K562 (cell line): Measurements from ENCODE around the gene WDR45B. TPM values are rescaled to one million over a fixed set of nuclear protein-coding genes. Genes with fewer than 3 reads are reported as not detected.

Source experiments
- CBX2 ChIP-seq: fragments of 200-600 bp; sonication (generic); IDR thresholded peaks from one replicate; pipeline ENCODE4 v1.6.1; 2012; ENCODE audit warnings: mild to moderate bottlenecking, low read length, inconsistent platforms; ENCODE audit not compliant: insufficient read depth, poor library complexity, severe bottlenecking
- CEBPZ ChIP-seq: fragments of 150-350 bp; IDR thresholded peaks from 2 replicates; pipeline ENCODE4 v1.6.1; 2014; ENCODE audit warnings: low read depth, mild to moderate bottlenecking, low read length, borderline replicate concordance
- DPF2 ChIP-seq: fragments of 450-650 bp; IDR thresholded peaks from 2 replicates; pipeline ENCODE4 v1.6.1; 2016
- E2F6 ChIP-seq, 2 experiments: IDR thresholded peaks; 2 replicates each; pipeline ENCODE4 v1.6.1; 2011; ENCODE audit warnings: borderline replicate concordance in 1 of 2, control low read depth in 1 of 2, low read depth in 1 of 2, low read length in 1 of 2, mild to moderate bottlenecking in 1 of 2, mixed read lengths in 1 of 2, moderate library complexity in 1 of 2; ENCODE audit not compliant: insufficient read depth in 1 of 2, insufficient read length in 1 of 2, poor library complexity in 1 of 2, severe bottlenecking in 1 of 2; ENCODE audit errors: extremely low read depth in 1 of 2
- GTF2A2 ChIP-seq: IDR thresholded peaks from 2 replicates; pipeline ENCODE4 v1.6.1; 2016; ENCODE audit warnings: mild to moderate bottlenecking, missing genetic modification characterization, missing compliant biosample characterization
- HDAC6 ChIP-seq: IDR thresholded peaks from 2 replicates; pipeline ENCODE4 v1.6.1; 2012; ENCODE audit warnings: low read depth, mild to moderate bottlenecking, control low read depth, inconsistent platforms, low read length, moderate library complexity
- HLTF ChIP-seq: fragments of 450-650 bp; IDR thresholded peaks from 2 replicates; pipeline ENCODE4 v1.6.1; 2016
- HNRNPUL1 ChIP-seq: fragments of 200-400 bp; formaldehyde crosslinking; IDR thresholded peaks from 2 replicates; pipeline ENCODE4 v1.6.1; 2017; ENCODE audit warnings: low read length
- KAT8 ChIP-seq: fragments of 450-650 bp; IDR thresholded peaks from 2 replicates; pipeline ENCODE4 v1.6.1; 2016; ENCODE audit warnings: low read depth, mild to moderate bottlenecking
- NONO ChIP-seq, 2 experiments: fragments of 200-400 bp in 1 of 2; fragments of 450-650 bp in 1 of 2; formaldehyde crosslinking in 1 of 2; IDR thresholded peaks; 2 replicates each; pipeline ENCODE4 v1.6.1; 2017; ENCODE audit warnings: low read depth in 2 of 2, mild to moderate bottlenecking in 2 of 2, moderate library complexity in 2 of 2, low read length in 1 of 2
- PCBP1 ChIP-seq: fragments of 200-400 bp; formaldehyde crosslinking; IDR thresholded peaks from 2 replicates; pipeline ENCODE4 v1.6.1; 2018; ENCODE audit warnings: mild to moderate bottlenecking, low read depth, low read length; ENCODE audit not compliant: poor library complexity, severe bottlenecking
- RFX7 ChIP-seq: fragments of 250-450 bp; sonication (Bioruptor Pico); IDR thresholded peaks from 2 replicates; pipeline ENCODE4 v1.5.1; 2021; ENCODE audit warnings: mild to moderate bottlenecking
- SAFB ChIP-seq: fragments of 200-400 bp; formaldehyde crosslinking; IDR thresholded peaks from 2 replicates; pipeline ENCODE4 v1.6.1; 2017; ENCODE audit warnings: low read depth, low read length, borderline replicate concordance
- SMARCA5 ChIP-seq: fragments of 450-650 bp; IDR thresholded peaks from 2 replicates; pipeline ENCODE4 v1.6.1; 2016
- SNIP1 ChIP-seq: fragments of 450-650 bp; IDR thresholded peaks from 2 replicates; pipeline ENCODE4 v1.7.1; 2017; ENCODE audit warnings: low read depth, mild to moderate bottlenecking
- STAT5B ChIP-seq: fragments of 250-450 bp; sonication (Bioruptor Pico); IDR thresholded peaks from 2 replicates; pipeline ENCODE4 v1.8.0; 2021; ENCODE audit warnings: mild to moderate bottlenecking, inconsistent platforms
- TSC22D4 ChIP-seq: fragments of 450-650 bp; IDR thresholded peaks from 2 replicates; pipeline ENCODE4 v1.6.1; 2016; ENCODE audit warnings: missing genetic modification characterization, missing biosample characterization, control low read depth
- ZBTB34 ChIP-seq: fragments of 250-450 bp; sonication (Bioruptor Pico); IDR thresholded peaks from 2 replicates; pipeline ENCODE4 v1.8.0; 2021; ENCODE audit warnings: mild to moderate bottlenecking, moderate library complexity
- ZBTB8A ChIP-seq: fragments of 450-650 bp; IDR thresholded peaks from 2 replicates; pipeline ENCODE4 v1.6.1; 2018; ENCODE audit warnings: mild to moderate bottlenecking, moderate library complexity; ENCODE audit not compliant: partially characterized antibody
- ZNF253 ChIP-seq: fragments of 250-450 bp; sonication (Bioruptor Pico); conservative IDR thresholded peaks from 2 replicates; pipeline ENCODE4 v1.6.1; 2021; ENCODE audit warnings: mild to moderate bottlenecking
- ZNF589 ChIP-seq: fragments of 200-800 bp; sonication (Bioruptor generic); IDR thresholded peaks from 2 replicates; pipeline ENCODE4 v1.6.1; 2016; ENCODE audit warnings: low read depth, missing genetic modification characterization, missing compliant biosample characterization
- polyA plus RNA-seq, 8 experiments: library from polyadenylated mRNA; depleted of rRNA in 4 of 8; stranded (reverse) in 5 of 8; unstranded in 3 of 8; fragments of >200 nt; fragmentation: Nextera tagmentation in 2 of 8; fragmentation: Illumina TruSeq in 1 of 8; extraction: Ambion mirVana in 2 of 8; extraction: Trizol in 1 of 8; gene quantifications; 2 replicates each; pipeline versions ENCODE4 v1.2.1 to v1.2.3, GENCODE V29; 2011 to 2014; ENCODE audit warnings: inconsistent platforms in 1 of 8, missing spikeins in 1 of 8
- total RNA-seq, 7 experiments: library from RNA; depleted of rRNA in 6 of 7; stranded (reverse); fragments of >200 nt in 6 of 7; fragmentation: Illumina TruSeq in 2 of 7; extraction: Trizol in 2 of 7; gene quantifications; 2 replicates each; pipeline versions ENCODE4 v1.2.1 to v1.2.3, GENCODE V29; 2011 to 2021; ENCODE audit warnings: low replicate concordance in 1 of 7
- TF ChIP-seq, protein P1 (sequence below): fragments of 450-650 bp; IDR thresholded peaks from 2 replicates; pipeline ENCODE4 v1.6.1; 2018; ENCODE audit warnings: mild to moderate bottlenecking, low read depth; ENCODE audit not compliant: partially characterized antibody

The WDR45B gene
- total and polyA plus RNA-seq, 9 of the 15 experiments (the other 6 are each of a cell fraction or from before 2014, with no cell fraction given) = 0.72 to 74.4 (median 35.9) TPM

GRCh38 chr17:82648742-82649331, 593 bp upstream of the WDR45B start (continued):
- TF ChIP-seq, protein P1, sequence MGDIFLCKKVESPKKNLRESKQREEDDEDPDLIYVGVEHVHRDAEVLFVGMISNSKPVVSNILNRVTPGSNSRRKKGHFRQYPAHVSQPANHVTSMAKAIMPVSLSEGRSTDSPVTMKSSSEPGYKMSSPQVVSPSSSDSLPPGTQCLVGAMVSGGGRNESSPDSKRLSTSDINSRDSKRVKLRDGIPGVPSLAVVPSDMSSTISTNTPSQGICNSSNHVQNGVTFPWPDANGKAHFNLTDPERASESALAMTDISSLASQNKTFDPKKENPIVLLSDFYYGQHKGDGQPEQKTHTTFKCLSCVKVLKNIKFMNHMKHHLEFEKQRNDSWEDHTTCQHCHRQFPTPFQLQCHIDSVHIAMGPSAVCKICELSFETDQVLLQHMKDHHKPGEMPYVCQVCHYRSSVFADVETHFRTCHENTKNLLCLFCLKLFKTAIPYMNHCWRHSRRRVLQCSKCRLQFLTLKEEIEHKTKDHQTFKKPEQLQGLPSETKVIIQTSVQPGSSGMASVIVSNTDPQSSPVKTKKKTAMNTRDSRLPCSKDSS = no peak
- no peak for TF ChIP-seq SMARCA5
- no peak for TF ChIP-seq STAT5B (CRISPR knock-in tag)
- no peak for TF ChIP-seq CBX2
- TF ChIP-seq GTF2A2 (tag) = no peak
- no peak for TF ChIP-seq CEBPZ
- TF ChIP-seq HDAC6 = no peak
- TF ChIP-seq NONO (IDR thresholded peaks at IDR 0.05; ENCODE audit: low read depth in 2 of 2, low read length in 1 of 2) = no peak
- no peak for TF ChIP-seq SAFB
- no peak for TF ChIP-seq ZNF253
- no peak for TF ChIP-seq ZNF589 (CRISPR knock-in tag)
- TF ChIP-seq PCBP1 = peak; percentile 96
- TF ChIP-seq TSC22D4 (tag) = no peak
- peak in 1 of 2 experiments; percentile 14 for TF ChIP-seq E2F6 (IDR thresholded peaks at IDR 0.05; ENCODE audit: borderline replicate concordance in 1 of 2, extremely low read depth in 1 of 2, insufficient read depth in 1 of 2, insufficient read length in 1 of 2, low read depth in 1 of 2, low read length in 1 of 2, poor library complexity in 1 of 2, severe bottlenecking in 1 of 2)
- TF ChIP-seq DPF2 = no peak
- TF ChIP-seq RFX7 (CRISPR knock-in tag) = no peak
- no peak for TF ChIP-seq ZBTB8A
- no peak for TF ChIP-seq SNIP1
- TF ChIP-seq ZBTB34 (CRISPR knock-in tag) = no peak
- TF ChIP-seq KAT8 = no peak
- no peak for TF ChIP-seq HLTF
- TF ChIP-seq HNRNPUL1 = no peak
